ENCODE data around the gene PAX3. TPM values are rescaled to one million over a fixed set of nuclear protein-coding genes. Genes with fewer than 3 reads are reported as not detected.

The PAX3 gene
- total and polyA plus RNA-seq, 2 of the 13 experiments (the other 11 are each of a cell fraction or from before 2014, with no cell fraction given), result 0.07 TPM; not detected in 1

DNA sequence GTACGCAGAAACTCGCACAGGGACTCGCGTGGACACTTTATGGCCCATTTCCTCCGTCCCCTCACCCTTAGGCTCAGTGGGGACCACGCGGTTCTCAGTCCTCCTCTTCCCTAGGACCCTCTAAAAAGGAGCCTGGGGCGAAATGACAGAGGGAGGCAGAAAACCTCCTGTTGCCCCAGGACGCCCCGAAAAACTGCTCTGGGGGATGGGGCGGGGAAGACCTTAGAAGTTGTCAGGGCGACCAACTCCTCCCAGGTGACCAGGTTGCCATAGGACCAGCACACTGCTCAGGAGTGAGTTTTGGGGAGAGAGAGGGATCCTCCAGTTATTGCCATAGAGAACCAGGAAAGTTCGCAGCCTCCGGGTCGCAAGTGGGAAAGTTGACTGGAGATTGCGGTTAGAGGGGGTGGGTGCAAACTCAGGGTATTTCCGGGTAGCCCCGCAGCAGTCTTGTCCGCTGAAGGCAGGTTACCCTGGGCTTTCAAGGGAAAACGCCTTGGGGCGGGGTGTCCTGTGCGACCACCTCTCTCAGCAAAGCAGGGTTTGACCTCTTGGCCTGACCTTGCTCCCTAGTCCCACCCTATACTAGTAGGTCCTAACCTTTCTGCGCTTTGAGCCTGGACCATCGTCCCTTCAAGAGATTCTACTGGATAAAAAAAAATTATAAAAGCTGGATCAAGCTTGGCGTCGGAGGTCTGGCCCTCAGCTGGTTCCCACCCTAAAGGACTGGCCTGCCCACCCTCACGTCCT lies 7.8 kb upstream of the PAX3 start:
- FAIRE-seq, result no peak
- ChIA-PET POLR2A (no interaction called here), CTCF (ENCODE audit: low intra/inter-chr PET ratio, low total read pairs) (no interaction called here)
- Histone ChIP-seq H2AFZ (ENCODE audit: low read length) (no peak overlapping the region), H3K4me2 (ENCODE audit: low read depth, low read length) (peak overlapping the region; percentile 61), H3K36me3 (replicated peaks in 1 of 2; ENCODE audit: control insufficient read depth in 1 of 2, insufficient read depth in 2 of 2, low read length in 2 of 2) (no peaks in the 10 kb centered on the region), H4K20me1 (ENCODE audit: insufficient read depth, low read length) (no peaks in the 10 kb centered on the region), H3K9me3 (ENCODE audit: low read length) (no peaks in the 10 kb centered on the region), H3K4me3 (replicated peaks in 1 of 3; ENCODE audit: insufficient read depth in 1 of 3, low read depth in 2 of 3, low read length in 3 of 3) (peak overlapping the region in 2 of 3 experiments; percentile 30 to 58; a peak in 1 of 6 replicates), H3K9ac (ENCODE audit: insufficient read depth, low read depth, low read length) (no peak overlapping the region), H3K4me1 (ENCODE audit: insufficient read depth, low read length) (peaks cover 16% of the 10 kb centered on the region), H3K27ac (ENCODE audit: extremely low read length, insufficient read depth, low read length) (no peak overlapping the region), H3K79me2 (ENCODE audit: insufficient read depth, low read length) (no peaks in the 10 kb centered on the region), H3K27me3 (ENCODE audit: control insufficient read depth in 1 of 2, insufficient read depth in 2 of 2, low read length in 2 of 2) (peaks cover 27 to 98% of the 10 kb centered on the region in 2 experiments)
- TF ChIP-seq ZNF776 (CRISPR knock-in tag; IDR thresholded peaks at IDR 0.05), result 0 out of 2 replicates have a peak, but pooled peaks have one; percentile 24
- no peak for TF ChIP-seq ZNF24 (IDR thresholded peaks at IDR 0.05)
- intact Hi-C loops (cut with micrococcal nuclease; ENCODE audit: unreplicated experiment) (no loop called here), in situ Hi-C loops (cut with HindIII; ENCODE audit: extremely low pct_ligation_motif_present, low pct_unique_long_range_greater_than_20kb) (no loop called here)
- DNase-seq (ENCODE audit: low spot score), result no peak
- BruUV-seq (replicated peaks), result no TSS peak
- ATAC-seq, result no peak; the same call in 2 of the 3 replicates
- 25% methylated on average over 25 of the region's 27 CpGs for WGBS (ENCODE audit: low lambda C conversion rate)

DNA sequence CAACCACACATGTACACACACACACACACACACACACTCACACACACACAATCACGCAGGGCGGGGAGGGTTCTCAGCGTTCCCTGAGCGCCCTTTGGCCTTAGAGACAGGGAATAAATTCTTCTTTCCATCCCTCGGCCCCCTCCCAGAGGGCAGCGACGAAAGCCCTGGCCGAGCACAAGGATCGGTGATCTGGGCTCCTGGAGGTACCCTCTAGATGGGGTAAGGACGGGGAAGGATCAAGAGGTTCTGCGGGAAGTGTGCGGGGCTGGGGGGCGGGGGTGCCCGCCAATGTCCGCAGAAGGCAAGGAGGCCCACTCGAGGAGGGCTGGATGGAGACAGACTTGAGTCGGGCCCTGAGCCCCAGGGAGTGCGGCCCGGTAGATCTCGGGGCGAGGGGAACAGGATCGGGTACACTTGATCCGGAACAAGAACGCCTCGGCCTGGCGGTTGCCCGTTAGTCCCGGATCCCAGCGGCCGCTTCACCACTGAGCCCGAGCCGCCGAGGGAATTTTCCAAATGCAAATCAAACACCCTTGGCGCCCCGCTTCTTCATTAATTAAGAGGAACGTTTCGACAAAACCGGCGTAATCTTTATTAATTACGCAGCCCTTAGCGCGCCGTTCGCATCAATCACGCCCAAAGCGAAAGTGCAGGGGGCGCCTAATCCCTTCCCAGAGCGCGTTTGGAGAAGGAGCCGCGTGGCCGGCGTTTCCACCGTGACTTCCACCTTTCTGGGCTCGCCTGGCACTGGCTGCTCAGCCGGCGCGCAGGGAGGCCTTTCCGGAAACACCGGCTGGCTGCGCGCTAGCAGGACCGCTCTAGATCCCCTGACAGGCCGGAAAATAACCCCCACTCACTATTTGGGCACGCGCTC lies 7.0 kb upstream of the PAX3 start:
- Histone ChIP-seq H3K27me3 (ENCODE audit: control insufficient read depth in 1 of 2, insufficient read depth in 2 of 2, low read length in 2 of 2) (peaks cover 27 to 98% of the 10 kb centered on the region in 2 experiments), H3K4me2 (ENCODE audit: low read depth, low read length) (peak overlapping the region; percentile 61), H3K9ac (ENCODE audit: insufficient read depth, low read depth, low read length) (no peak overlapping the region), H3K4me1 (ENCODE audit: insufficient read depth, low read length) (peaks cover 16% of the 10 kb centered on the region), H4K20me1 (ENCODE audit: insufficient read depth, low read length) (no peaks in the 10 kb centered on the region), H2AFZ (ENCODE audit: low read length) (no peak overlapping the region), H3K9me3 (ENCODE audit: low read length) (no peaks in the 10 kb centered on the region), H3K79me2 (ENCODE audit: insufficient read depth, low read length) (no peaks in the 10 kb centered on the region), H3K4me3 (replicated peaks in 1 of 3; ENCODE audit: insufficient read depth in 1 of 3, low read depth in 2 of 3, low read length in 3 of 3) (peak overlapping the region; percentile 30 to 58 (median 37); a peak in 4 of 6 replicates), H3K36me3 (replicated peaks in 1 of 2; ENCODE audit: control insufficient read depth in 1 of 2, insufficient read depth in 2 of 2, low read length in 2 of 2) (no peaks in the 10 kb centered on the region), H3K27ac (ENCODE audit: extremely low read length, insufficient read depth, low read length) (no peak overlapping the region)
- 17% methylated on average over 38 of the region's 66 CpGs for WGBS (ENCODE audit: low lambda C conversion rate)
- ChIA-PET POLR2A (no interaction called here), CTCF (ENCODE audit: low intra/inter-chr PET ratio, low total read pairs) (no interaction called here)
- ATAC-seq (peak; percentile 49), FAIRE-seq (no peak), DNase-seq (ENCODE audit: low spot score) (no peak)
- in situ Hi-C loops (cut with HindIII; ENCODE audit: extremely low pct_ligation_motif_present, low pct_unique_long_range_greater_than_20kb), result no loop called here
- intact Hi-C loops (cut with micrococcal nuclease; ENCODE audit: unreplicated experiment), result no loop called here
- BruUV-seq (replicated peaks), result no TSS peak
- TF ChIP-seq SP2 (CRISPR knock-in tag; IDR thresholded peaks at IDR 0.05), result no peak
- TF ChIP-seq, protein P1, sequence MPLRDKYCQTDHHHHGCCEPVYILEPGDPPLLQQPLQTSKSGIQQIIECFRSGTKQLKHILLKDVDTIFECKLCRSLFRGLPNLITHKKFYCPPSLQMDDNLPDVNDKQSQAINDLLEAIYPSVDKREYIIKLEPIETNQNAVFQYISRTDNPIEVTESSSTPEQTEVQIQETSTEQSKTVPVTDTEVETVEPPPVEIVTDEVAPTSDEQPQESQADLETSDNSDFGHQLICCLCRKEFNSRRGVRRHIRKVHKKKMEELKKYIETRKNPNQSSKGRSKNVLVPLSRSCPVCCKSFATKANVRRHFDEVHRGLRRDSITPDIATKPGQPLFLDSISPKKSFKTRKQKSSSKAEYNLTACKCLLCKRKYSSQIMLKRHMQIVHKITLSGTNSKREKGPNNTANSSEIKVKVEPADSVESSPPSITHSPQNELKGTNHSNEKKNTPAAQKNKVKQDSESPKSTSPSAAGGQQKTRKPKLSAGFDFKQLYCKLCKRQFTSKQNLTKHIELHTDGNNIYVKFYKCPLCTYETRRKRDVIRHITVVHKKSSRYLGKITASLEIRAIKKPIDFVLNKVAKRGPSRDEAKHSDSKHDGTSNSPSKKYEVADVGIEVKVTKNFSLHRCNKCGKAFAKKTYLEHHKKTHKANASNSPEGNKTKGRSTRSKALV (CRISPR knock-in tag; IDR thresholded peaks at IDR 0.05), result peak; percentile 98
- TF ChIP-seq, protein P2, sequence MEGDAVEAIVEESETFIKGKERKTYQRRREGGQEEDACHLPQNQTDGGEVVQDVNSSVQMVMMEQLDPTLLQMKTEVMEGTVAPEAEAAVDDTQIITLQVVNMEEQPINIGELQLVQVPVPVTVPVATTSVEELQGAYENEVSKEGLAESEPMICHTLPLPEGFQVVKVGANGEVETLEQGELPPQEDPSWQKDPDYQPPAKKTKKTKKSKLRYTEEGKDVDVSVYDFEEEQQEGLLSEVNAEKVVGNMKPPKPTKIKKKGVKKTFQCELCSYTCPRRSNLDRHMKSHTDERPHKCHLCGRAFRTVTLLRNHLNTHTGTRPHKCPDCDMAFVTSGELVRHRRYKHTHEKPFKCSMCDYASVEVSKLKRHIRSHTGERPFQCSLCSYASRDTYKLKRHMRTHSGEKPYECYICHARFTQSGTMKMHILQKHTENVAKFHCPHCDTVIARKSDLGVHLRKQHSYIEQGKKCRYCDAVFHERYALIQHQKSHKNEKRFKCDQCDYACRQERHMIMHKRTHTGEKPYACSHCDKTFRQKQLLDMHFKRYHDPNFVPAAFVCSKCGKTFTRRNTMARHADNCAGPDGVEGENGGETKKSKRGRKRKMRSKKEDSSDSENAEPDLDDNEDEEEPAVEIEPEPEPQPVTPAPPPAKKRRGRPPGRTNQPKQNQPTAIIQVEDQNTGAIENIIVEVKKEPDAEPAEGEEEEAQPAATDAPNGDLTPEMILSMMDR (CRISPR knock-in tag; IDR thresholded peaks at IDR 0.05), result peak; percentile 17; the same call in 1 of the 2 replicates
- TF ChIP-seq, protein P3, sequence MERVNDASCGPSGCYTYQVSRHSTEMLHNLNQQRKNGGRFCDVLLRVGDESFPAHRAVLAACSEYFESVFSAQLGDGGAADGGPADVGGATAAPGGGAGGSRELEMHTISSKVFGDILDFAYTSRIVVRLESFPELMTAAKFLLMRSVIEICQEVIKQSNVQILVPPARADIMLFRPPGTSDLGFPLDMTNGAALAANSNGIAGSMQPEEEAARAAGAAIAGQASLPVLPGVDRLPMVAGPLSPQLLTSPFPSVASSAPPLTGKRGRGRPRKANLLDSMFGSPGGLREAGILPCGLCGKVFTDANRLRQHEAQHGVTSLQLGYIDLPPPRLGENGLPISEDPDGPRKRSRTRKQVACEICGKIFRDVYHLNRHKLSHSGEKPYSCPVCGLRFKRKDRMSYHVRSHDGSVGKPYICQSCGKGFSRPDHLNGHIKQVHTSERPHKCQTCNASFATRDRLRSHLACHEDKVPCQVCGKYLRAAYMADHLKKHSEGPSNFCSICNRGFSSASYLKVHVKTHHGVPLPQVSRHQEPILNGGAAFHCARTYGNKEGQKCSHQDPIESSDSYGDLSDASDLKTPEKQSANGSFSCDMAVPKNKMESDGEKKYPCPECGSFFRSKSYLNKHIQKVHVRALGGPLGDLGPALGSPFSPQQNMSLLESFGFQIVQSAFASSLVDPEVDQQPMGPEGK (CRISPR knock-in tag; IDR thresholded peaks at IDR 0.05), result no peak
- TF ChIP-seq RFXANK (CRISPR knock-in tag; IDR thresholded peaks at IDR 0.05), result no peak
- no peak for TF ChIP-seq FOSL1 (CRISPR knock-in tag; IDR thresholded peaks at IDR 0.05; ENCODE audit: borderline replicate concordance)
- peak; percentile 18; the same call in 1 of the 2 replicates for TF ChIP-seq HIVEP1 (CRISPR knock-in tag; IDR thresholded peaks at IDR 0.05)
- TF ChIP-seq NFE2L2 (IDR thresholded peaks at IDR 0.05; ENCODE audit: low read length), result no peak
